ENCODE data around the gene MEGF6.

DNA sequence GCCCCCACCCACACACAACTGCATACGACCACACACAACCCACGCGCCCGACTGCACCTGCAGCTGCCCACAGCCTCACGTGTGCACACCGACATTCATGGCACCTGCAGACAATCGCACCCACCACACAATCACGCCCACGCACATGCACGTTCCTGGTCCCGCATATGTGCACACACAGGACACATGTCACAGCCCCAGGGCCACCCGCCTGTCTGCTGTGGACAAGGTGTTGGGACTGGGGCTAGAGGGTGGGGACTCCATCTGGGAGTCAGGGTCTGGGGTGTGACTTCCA, 100.4 kb downstream of the MEGF6 start:
- TF ChIP-seq, protein P1, sequence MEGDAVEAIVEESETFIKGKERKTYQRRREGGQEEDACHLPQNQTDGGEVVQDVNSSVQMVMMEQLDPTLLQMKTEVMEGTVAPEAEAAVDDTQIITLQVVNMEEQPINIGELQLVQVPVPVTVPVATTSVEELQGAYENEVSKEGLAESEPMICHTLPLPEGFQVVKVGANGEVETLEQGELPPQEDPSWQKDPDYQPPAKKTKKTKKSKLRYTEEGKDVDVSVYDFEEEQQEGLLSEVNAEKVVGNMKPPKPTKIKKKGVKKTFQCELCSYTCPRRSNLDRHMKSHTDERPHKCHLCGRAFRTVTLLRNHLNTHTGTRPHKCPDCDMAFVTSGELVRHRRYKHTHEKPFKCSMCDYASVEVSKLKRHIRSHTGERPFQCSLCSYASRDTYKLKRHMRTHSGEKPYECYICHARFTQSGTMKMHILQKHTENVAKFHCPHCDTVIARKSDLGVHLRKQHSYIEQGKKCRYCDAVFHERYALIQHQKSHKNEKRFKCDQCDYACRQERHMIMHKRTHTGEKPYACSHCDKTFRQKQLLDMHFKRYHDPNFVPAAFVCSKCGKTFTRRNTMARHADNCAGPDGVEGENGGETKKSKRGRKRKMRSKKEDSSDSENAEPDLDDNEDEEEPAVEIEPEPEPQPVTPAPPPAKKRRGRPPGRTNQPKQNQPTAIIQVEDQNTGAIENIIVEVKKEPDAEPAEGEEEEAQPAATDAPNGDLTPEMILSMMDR (IDR thresholded peaks at IDR 0.05) = no peak
- TF ChIP-seq POLR2A (IDR thresholded peaks at IDR 0.05) = no peak

Data from body of pancreas (tissue), 4 donors.